HL-60 (cell line): ENCODE measurements around the gene MFSD2A.
"Not testable (repeated sequence)": the region's sequence is repeated elsewhere in the genome, so short reads cannot be mapped to it uniquely, and the experiment has no call there.

Source experiments
- DNase-seq, 2 experiments: peaks; one replicate each; pipeline ENCODE4 v3.0.0-alpha.2; 2010 to 2020; ENCODE audit warnings: low read depth in 1 of 2, low spot score in 1 of 2
- H3K27ac ChIP-seq: fragments of 250-450 bp; sonication (Bioruptor Pico); replicated peaks from 2 replicates; pipeline ENCODE4 v1.5.1; 2020; ENCODE audit warnings: mild to moderate bottlenecking, moderate library complexity
- H3K27me3 ChIP-seq: fragments of 250-450 bp; sonication (Bioruptor Pico); 2 replicates; pipeline ENCODE4 v1.5.1; 2021; ENCODE audit warnings: mild to moderate bottlenecking, moderate library complexity; ENCODE audit not compliant: insufficient read depth, poor library complexity, severe bottlenecking
- H3K4me3 ChIP-seq: replicated peaks from 2 replicates; pipeline ENCODE4 v1.5.1; 2011; ENCODE audit warnings: mild to moderate bottlenecking, control low read depth, low read length; ENCODE audit not compliant: insufficient read depth
- GABPA ChIP-seq: IDR thresholded peaks from 2 replicates; pipeline ENCODE4 v1.6.1; 2012; ENCODE audit warnings: low read depth
- POLR2AphosphoS5 ChIP-seq: IDR thresholded peaks from 2 replicates; pipeline ENCODE4 v1.6.1; 2012; ENCODE audit warnings: low read depth
- SPI1 ChIP-seq: IDR thresholded peaks from 2 replicates; pipeline ENCODE4 v1.6.1; 2012; ENCODE audit warnings: low read depth, mild to moderate bottlenecking, borderline replicate concordance
- TF ChIP-seq, protein P1 (sequence below): IDR thresholded peaks from one replicate; pipeline ENCODE4 v1.5.1; 2011; ENCODE audit warnings: low read length, control low read depth, inconsistent platforms; ENCODE audit not compliant: insufficient read depth
- TF ChIP-seq, protein P2 (sequence below): IDR thresholded peaks from 2 replicates; pipeline ENCODE4 v1.6.1; 2012; ENCODE audit warnings: low read depth; ENCODE audit not compliant: insufficient replicate concordance

The MFSD2A gene

DNA sequence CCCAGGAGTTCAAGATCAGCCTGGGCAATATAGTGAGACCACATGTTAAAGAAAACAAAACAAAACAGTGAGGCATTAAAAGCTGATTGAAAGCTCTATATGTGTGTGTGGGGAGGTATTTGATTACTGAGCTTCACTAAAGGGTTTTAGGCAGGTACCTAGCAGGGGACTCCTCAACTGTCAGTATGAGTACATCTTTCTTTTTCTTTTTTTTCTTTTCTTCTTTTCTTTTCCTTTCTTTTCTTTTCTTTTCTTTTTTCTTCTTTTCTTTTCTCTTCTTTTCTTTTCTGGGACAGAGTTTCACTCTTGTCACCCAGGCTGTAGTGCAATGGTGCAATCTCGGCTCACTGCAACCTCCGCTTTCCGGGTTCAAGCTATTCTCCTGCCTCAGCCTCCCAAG lies 44.7 kb upstream of the MFSD2A start:
- Histone ChIP-seq H3K4me3 (no peak overlapping the region), H3K27ac (no peak overlapping the region), H3K27me3 (no peaks in the 10 kb centered on the region)
- no peak for TF ChIP-seq SPI1
- no peak for TF ChIP-seq GABPA
- TF ChIP-seq POLR2AphosphoS5 = no peak
- TF ChIP-seq, protein P1, sequence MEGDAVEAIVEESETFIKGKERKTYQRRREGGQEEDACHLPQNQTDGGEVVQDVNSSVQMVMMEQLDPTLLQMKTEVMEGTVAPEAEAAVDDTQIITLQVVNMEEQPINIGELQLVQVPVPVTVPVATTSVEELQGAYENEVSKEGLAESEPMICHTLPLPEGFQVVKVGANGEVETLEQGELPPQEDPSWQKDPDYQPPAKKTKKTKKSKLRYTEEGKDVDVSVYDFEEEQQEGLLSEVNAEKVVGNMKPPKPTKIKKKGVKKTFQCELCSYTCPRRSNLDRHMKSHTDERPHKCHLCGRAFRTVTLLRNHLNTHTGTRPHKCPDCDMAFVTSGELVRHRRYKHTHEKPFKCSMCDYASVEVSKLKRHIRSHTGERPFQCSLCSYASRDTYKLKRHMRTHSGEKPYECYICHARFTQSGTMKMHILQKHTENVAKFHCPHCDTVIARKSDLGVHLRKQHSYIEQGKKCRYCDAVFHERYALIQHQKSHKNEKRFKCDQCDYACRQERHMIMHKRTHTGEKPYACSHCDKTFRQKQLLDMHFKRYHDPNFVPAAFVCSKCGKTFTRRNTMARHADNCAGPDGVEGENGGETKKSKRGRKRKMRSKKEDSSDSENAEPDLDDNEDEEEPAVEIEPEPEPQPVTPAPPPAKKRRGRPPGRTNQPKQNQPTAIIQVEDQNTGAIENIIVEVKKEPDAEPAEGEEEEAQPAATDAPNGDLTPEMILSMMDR = no peak
- TF ChIP-seq, protein P2, sequence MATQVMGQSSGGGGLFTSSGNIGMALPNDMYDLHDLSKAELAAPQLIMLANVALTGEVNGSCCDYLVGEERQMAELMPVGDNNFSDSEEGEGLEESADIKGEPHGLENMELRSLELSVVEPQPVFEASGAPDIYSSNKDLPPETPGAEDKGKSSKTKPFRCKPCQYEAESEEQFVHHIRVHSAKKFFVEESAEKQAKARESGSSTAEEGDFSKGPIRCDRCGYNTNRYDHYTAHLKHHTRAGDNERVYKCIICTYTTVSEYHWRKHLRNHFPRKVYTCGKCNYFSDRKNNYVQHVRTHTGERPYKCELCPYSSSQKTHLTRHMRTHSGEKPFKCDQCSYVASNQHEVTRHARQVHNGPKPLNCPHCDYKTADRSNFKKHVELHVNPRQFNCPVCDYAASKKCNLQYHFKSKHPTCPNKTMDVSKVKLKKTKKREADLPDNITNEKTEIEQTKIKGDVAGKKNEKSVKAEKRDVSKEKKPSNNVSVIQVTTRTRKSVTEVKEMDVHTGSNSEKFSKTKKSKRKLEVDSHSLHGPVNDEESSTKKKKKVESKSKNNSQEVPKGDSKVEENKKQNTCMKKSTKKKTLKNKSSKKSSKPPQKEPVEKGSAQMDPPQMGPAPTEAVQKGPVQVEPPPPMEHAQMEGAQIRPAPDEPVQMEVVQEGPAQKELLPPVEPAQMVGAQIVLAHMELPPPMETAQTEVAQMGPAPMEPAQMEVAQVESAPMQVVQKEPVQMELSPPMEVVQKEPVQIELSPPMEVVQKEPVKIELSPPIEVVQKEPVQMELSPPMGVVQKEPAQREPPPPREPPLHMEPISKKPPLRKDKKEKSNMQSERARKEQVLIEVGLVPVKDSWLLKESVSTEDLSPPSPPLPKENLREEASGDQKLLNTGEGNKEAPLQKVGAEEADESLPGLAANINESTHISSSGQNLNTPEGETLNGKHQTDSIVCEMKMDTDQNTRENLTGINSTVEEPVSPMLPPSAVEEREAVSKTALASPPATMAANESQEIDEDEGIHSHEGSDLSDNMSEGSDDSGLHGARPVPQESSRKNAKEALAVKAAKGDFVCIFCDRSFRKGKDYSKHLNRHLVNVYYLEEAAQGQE = no peak
- no peak for DNase-seq

DNA sequence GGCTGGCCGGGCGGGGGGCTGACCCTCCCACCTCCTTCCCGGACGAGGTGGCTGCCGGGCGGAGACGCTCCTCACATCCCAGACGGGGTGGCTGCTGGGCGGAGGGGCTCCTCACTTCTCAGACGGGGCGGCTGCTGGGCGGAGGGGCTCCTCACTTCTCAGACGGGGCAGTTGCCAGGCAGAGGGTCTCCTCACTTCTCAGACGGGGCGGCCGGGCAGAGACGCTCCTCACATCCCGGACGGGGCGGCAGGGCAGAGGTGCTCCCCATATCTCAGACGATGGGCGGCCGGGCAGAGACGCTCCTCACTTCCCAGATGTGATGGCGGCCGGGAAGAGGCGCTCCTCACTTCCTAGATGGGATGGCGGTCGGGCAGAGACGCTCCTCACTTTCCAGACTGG lies 41.8 kb upstream of the MFSD2A start:
- not testable (repeated sequence) for H3K27ac ChIP-seq, H3K4me3 ChIP-seq, H3K27me3 ChIP-seq, DNase-seq

DNA sequence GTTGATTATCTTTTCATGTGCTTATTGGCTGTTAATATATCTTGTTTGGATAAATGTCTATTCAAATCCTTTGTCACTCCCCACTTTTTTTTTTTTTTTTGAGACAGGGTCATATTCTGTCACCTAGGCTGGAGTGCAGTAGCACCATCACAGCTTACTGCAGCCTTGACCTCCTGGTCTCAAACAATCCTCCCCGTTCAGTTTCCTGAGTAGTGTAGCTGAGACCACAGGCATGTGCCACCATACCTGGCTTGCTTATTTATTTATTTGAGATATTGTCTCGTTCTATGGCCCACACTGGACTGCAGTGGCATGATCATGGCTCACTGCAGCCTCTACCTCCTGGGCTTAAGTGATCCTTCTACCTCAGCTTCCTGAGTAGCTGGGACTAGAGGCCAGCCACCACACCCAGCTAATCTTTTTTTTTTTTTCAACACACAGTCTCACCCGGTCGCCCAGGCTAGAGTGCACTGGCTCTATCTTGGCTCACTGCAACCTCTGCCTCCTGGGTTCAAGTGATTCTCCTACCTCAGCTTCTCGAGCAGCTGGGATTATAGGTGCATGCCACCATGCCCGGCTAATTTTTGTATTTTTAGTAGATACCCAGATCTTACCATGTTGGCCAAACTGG lies 39.3 kb upstream of the MFSD2A start:
- no peak for TF ChIP-seq GABPA
- TF ChIP-seq, protein P2 = no peak
- TF ChIP-seq POLR2AphosphoS5 = no peak
- TF ChIP-seq, protein P1 = no peak
- TF ChIP-seq SPI1 = no peak
- Histone ChIP-seq H3K27me3 (no peaks in the 10 kb centered on the region), H3K27ac (no peak overlapping the region), H3K4me3 (no peak overlapping the region)
- DNase-seq = no peak

DNA sequence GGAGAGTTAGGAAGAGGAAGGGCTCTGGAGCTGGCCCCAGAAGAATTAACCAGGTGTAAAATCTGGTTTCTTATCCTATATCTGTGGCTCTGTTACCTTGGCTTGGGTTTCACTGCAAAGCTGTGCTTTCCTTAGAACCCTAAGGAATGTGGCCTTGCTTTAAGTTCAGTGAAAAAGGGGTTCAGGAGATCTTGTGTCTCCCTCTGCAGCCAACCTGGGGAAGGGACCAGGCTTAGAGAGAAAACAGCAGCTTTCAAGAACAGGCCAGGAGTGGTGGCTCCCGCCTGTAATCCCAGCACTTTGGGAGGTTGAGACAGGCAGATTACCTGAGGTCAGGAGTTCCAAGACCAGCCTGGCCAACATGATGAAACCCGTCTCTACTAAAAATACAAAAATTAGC lies 37.1 kb upstream of the MFSD2A start:
- Histone ChIP-seq H3K4me3 (no peak overlapping the region), H3K27ac (no peak overlapping the region)
- DNase-seq = no peak

More for the DNA sequence above, 37.1 kb upstream of the MFSD2A start:
- TF ChIP-seq, protein P1 = no peak
- TF ChIP-seq POLR2AphosphoS5 (no peak), SPI1 (no peak), GABPA (no peak)
- TF ChIP-seq, protein P2 = no peak
- no peaks in the 10 kb centered on the region for H3K27me3 ChIP-seq
